HCT116 (cell line): Measurements from ENCODE around the gene C15orf39.

Experiments used
- ATF3 ChIP-seq: IDR thresholded peaks from 2 replicates; pipeline ENCODE4 v1.6.1; 2012
- CTCF ChIP-seq, 3 experiments: fragments of 200-600 bp in 1 of 3; sonication (generic) in 1 of 3; IDR thresholded peaks in 2 of 3; conservative IDR thresholded peaks in 1 of 3; 2 replicates each; pipeline ENCODE4 v1.5.1; 2012 to 2017; ENCODE audit warnings: low read depth in 2 of 3, low read length in 2 of 3, antibody characterized with exemption in 1 of 3, borderline replicate concordance in 1 of 3, control low read depth in 1 of 3, mild to moderate bottlenecking in 1 of 3, mixed read lengths in 1 of 3, mixed run types in 1 of 3, moderate library complexity in 1 of 3; ENCODE audit not compliant: insufficient read depth in 1 of 3
- EGR1 ChIP-seq: IDR thresholded peaks from 2 replicates; pipeline ENCODE4 v1.6.1; 2012; ENCODE audit warnings: low read depth
- ELF1 ChIP-seq: IDR thresholded peaks from 2 replicates; pipeline ENCODE4 v1.6.1; 2012; ENCODE audit warnings: low read depth, borderline replicate concordance
- EZH2 ChIP-seq: fragments of 200-600 bp; sonication (generic); IDR thresholded peaks from 2 replicates; pipeline ENCODE4 v1.6.1; 2017; ENCODE audit warnings: antibody characterized with exemption, mixed run types
- EZH2phosphoT487 ChIP-seq: fragments of 200-600 bp; IDR thresholded peaks from 2 replicates; pipeline ENCODE4 v1.6.1; 2018; ENCODE audit warnings: antibody characterized with exemption, borderline replicate concordance
- MAX ChIP-seq: IDR thresholded peaks from 2 replicates; pipeline ENCODE4 v1.6.1; 2012
- POLR2A ChIP-seq: IDR thresholded peaks from 2 replicates; pipeline ENCODE4 v1.7.0; 2011; ENCODE audit warnings: borderline replicate concordance; ENCODE audit not compliant: insufficient read depth, insufficient read length; ENCODE audit errors: extremely low read depth
- POLR2AphosphoS5 ChIP-seq: IDR thresholded peaks from 2 replicates; pipeline ENCODE4 v1.6.1; 2011; ENCODE audit warnings: mild to moderate bottlenecking, low read depth, low read length, moderate library complexity
- REST ChIP-seq: IDR thresholded peaks from 2 replicates; pipeline ENCODE4 v1.6.1; 2012; ENCODE audit warnings: low read depth
- SRF ChIP-seq: IDR thresholded peaks from 2 replicates; pipeline ENCODE4 v1.6.1; 2012; ENCODE audit warnings: low read depth

- no peak; a peak in 1 of 6 replicates for TF ChIP-seq CTCF (IDR thresholded peaks at IDR 0.05 in 2 of 3, conservative IDR thresholded peaks at IDR 0.05 in 1 of 3; ENCODE audit: borderline replicate concordance in 1 of 3, insufficient read depth in 1 of 3, low read depth in 2 of 3, low read length in 2 of 3)
- no peak for TF ChIP-seq ATF3
- TF ChIP-seq ELF1: no peak
- TF ChIP-seq POLR2AphosphoS5: 0 out of 2 replicates have a peak, but pooled peaks have one; percentile 28
- TF ChIP-seq REST: no peak
- no peak for TF ChIP-seq POLR2A
- TF ChIP-seq EZH2phosphoT487: no peak
- no peak for TF ChIP-seq EZH2
- TF ChIP-seq EGR1: no peak
- no peak for TF ChIP-seq SRF
- TF ChIP-seq MAX: no peak
Observed at GRCh38 chr15:75202251-75203016, 752 bp downstream of the C15orf39 start.
